HEK293T (cell line): ENCODE data around the gene SARNP.

Experiments used
- CTCF ChIA-PET: fragments of 350-600 bp; formaldehyde crosslinking; extraction: SDS; loops from one replicate; lab custom pipeline; 2021; ENCODE audit warnings: antibody characterized with exemption, inconsistent platforms; lab: Yijun Ruan, JAX
- POLR2A ChIA-PET: fragments of 350-600 bp; formaldehyde crosslinking; extraction: SDS; loops from one replicate; lab custom pipeline; 2020; ENCODE audit warnings: antibody characterized with exemption, inconsistent platforms; lab: Yijun Ruan, JAX
- DNase-seq: peaks from one replicate; pipeline ENCODE4 v3.0.0; 2012; ENCODE audit warnings: mixed read lengths; ENCODE audit errors: extremely low spot score
- ARNT ChIP-seq: fragments of 450-650 bp; IDR thresholded peaks from 2 replicates; pipeline ENCODE4 v1.6.1; 2017; ENCODE audit warnings: mild to moderate bottlenecking
- BHLHE40 ChIP-seq: fragments of 450-650 bp; IDR thresholded peaks from 2 replicates; pipeline ENCODE4 v1.6.1; 2016; ENCODE audit warnings: mild to moderate bottlenecking, moderate library complexity, borderline replicate concordance
- CTBP1 ChIP-seq: fragments of 450-650 bp; IDR thresholded peaks from 2 replicates; pipeline ENCODE4 v1.6.1; 2016; ENCODE audit warnings: borderline replicate concordance
- ELF4 ChIP-seq: fragments of 450-650 bp; IDR thresholded peaks from 2 replicates; pipeline ENCODE4 v1.6.1; 2017; ENCODE audit warnings: antibody characterized with exemption
- FOXK2 ChIP-seq: fragments of 450-650 bp; IDR thresholded peaks from 2 replicates; pipeline ENCODE4 v1.6.1; 2016; ENCODE audit warnings: mild to moderate bottlenecking
- FOXM1 ChIP-seq: fragments of 450-650 bp; IDR thresholded peaks from 2 replicates; pipeline ENCODE4 v1.6.1; 2017; ENCODE audit warnings: mild to moderate bottlenecking, borderline replicate concordance
- HDGF ChIP-seq: fragments of 450-650 bp; IDR thresholded peaks from 2 replicates; pipeline ENCODE4 v1.6.1; 2017; ENCODE audit warnings: antibody characterized with exemption, borderline replicate concordance
- L3MBTL2 ChIP-seq: fragments of 450-650 bp; conservative IDR thresholded peaks from 2 replicates; pipeline ENCODE4 v1.6.1; 2016; ENCODE audit warnings: mild to moderate bottlenecking
- SUZ12 ChIP-seq: fragments of 450-650 bp; IDR thresholded peaks from 2 replicates; pipeline ENCODE4 v1.6.1; 2016; ENCODE audit warnings: mild to moderate bottlenecking
- TARDBP ChIP-seq: fragments of 450-650 bp; IDR thresholded peaks from 2 replicates; pipeline ENCODE4 v1.6.1; 2016
- ZNF384 ChIP-seq: fragments of 450-650 bp; IDR thresholded peaks from 2 replicates; pipeline ENCODE4 v1.6.1; 2016
- TF ChIP-seq, protein P1 (sequence below): fragments of 450-650 bp; IDR thresholded peaks from 2 replicates; pipeline ENCODE4 v1.6.1; 2016

Gene SARNP

DNA sequence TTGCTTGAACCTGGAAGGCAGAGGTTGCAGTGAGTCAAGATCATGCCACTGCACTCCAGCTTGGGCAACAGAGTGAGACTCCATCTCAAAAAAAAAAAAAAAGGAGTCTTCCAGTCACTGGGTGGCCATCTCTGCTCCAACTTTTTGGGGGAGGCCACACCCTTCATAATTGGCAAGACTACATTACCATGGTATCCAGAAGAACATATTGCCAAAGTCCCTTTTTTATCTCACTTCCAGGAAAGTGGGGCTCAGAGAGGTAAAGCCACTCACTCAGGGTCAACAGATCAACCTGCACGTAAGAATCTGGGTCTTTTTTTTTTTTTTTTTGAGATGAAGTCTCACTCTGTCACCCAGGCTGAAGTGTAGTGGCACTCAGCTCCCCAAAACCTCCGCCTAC is 83.7 kb downstream of the SARNP start:
- POLR2A ChIA-PET: no interaction called here
- DNase-seq: no peak
- TF ChIP-seq BHLHE40 (no peak), SUZ12 (no peak), ELF4 (no peak), TARDBP (no peak), FOXK2 (no peak), FOXM1 (no peak), ARNT (no peak), L3MBTL2 (no peak)
- TF ChIP-seq, protein P1, sequence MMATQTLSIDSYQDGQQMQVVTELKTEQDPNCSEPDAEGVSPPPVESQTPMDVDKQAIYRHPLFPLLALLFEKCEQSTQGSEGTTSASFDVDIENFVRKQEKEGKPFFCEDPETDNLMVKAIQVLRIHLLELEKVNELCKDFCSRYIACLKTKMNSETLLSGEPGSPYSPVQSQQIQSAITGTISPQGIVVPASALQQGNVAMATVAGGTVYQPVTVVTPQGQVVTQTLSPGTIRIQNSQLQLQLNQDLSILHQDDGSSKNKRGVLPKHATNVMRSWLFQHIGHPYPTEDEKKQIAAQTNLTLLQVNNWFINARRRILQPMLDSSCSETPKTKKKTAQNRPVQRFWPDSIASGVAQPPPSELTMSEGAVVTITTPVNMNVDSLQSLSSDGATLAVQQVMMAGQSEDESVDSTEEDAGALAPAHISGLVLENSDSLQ: no peak
- CTCF ChIA-PET: interaction anchor here (0.6 to 2.1 kb wide), 4 partner anchors 9 to 799 kb away, joined by 3 to 7 read pairs (median 4); no protein-coding TSS in a partner anchor

DNA sequence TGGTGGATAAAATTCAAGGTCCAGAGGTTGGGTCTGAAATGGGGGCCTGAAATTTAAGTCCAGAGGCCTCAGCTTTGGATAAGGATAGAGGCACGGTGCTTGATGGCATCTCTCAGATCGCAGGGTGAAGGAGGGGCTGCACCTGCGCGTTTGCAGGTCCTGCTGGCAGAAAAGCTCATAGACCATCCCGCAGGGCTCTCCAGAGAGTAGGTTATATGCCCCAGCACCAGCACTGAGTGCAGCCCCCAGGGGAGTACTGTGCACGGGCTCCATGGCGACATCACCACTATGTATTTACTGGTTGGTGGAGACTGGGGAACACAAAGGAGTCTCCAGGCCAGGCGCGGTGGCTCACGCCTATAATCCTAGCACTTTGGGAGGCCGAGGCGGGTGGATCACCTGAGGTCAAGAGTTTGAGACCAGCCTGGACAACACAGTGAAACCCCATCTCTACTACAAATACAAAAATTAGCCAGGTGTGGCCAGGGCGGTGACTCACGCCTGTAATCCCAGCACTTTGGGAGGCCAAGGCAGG is 84.4 kb downstream of the SARNP start:
- ChIA-PET CTCF (interaction anchor here (2.1 kb wide), 1 partner anchor 10 kb away, joined by 4 read pairs; no protein-coding TSS in a partner anchor), POLR2A (interaction anchor here (1.3 kb wide), 1 partner anchor 17 kb away, joined by 3 read pairs; the partner anchor contains the start of gene BLOC1S1)
- no peak for TF ChIP-seq FOXM1
- TF ChIP-seq BHLHE40: no peak
- no peak for TF ChIP-seq ZNF384
- no peak for TF ChIP-seq L3MBTL2
- TF ChIP-seq, protein P1: no peak
- no peak for DNase-seq

DNA sequence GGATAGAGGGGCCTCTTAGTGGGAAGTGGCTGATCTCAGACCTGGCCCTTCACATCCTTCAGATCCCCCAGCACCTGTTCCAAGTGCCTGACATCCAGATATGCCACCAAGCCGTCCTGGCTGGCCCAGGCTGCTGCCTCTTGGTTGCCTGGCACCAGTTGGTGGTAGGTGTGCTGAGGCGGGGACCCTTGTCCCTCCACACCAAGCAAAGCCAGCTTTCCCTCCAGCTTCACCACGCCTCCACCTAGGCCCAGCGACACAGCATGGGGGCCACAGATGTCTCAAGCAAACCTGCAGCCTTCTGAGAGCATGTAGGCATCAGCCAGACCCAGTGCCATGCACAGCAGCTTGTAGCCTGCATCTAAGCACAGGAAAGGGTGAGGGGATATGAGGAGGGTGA is 85.2 kb downstream of the SARNP start:
- CTCF ChIA-PET: interaction anchor here (1.0 to 2.1 kb wide), 2 partner anchors 9 to 34 kb away, joined by 3 to 4 read pairs; no protein-coding TSS in a partner anchor
- no peak for DNase-seq
- POLR2A ChIA-PET: interaction anchor here (1.3 kb wide), 1 partner anchor 16 kb away, joined by 3 read pairs; the partner anchor contains the start of gene BLOC1S1
- no peak for TF ChIP-seq HDGF
- no peak for TF ChIP-seq ELF4
- no peak for TF ChIP-seq FOXM1
- TF ChIP-seq FOXK2: no peak

DNA sequence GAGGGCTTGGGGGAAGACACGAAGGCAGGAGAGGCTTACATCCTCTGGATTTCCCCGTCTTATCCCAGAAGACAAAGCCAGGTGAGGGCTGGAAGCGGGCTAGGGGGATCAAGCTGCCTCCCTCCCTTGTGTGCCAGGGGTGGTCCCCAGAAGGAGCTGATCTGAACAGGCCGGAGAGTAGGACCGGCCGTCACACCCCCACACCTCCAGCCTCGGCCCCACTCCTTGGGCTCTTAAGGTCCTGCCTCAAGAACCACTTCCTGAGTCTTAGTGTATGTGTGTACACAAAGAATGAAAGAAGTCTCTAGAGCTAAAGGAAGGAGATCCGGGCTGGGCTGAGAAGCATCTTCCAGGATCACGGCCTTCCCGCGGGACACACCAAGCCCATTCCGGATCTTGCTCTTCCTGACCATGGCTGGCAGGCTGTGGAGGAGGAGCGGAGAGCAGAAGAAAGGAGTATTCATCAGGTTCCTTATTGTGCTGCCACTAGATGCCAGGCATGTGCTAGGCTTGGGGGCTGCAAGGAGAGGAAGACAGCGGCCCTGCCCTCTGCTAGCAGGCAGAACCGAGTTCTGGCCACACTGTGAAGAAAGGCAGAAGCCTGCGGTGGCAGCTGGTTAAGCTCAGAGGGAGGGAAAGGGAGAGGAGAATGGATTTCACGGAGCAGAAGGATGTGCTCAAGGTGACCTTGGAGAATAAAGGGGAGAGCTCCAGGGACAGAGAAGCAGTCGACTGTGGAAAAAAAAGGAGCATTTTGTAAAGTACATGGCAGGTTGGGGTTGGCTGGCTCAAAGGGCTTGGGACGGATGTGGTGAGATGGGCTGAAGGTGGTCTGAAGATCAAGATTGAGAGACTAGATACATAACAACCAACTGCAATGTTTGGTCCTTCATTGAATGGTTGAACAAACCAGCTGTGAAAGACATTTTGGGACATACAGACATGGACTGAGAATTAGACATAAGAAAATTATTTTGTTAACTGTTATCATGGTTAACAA is 87.4 kb downstream of the SARNP start:
- ChIA-PET POLR2A (interaction anchor here (0.9 to 3.1 kb wide), 12 partner anchors 8 to 244 kb away, joined by 3 to 30 read pairs (median 6); partner anchors contain the start of genes BLOC1S1, DNAJC14, GDF11 and ITGA7), CTCF (interaction anchor here (0.6 to 2.1 kb wide), 5 partner anchors 9 to 754 kb away, joined by 3 to 10 read pairs (median 3); no protein-coding TSS in a partner anchor)
- TF ChIP-seq CTBP1: no peak
- TF ChIP-seq HDGF: 0 out of 2 replicates have a peak, but pooled peaks have one; percentile 65
- no peak for DNase-seq

DNA sequence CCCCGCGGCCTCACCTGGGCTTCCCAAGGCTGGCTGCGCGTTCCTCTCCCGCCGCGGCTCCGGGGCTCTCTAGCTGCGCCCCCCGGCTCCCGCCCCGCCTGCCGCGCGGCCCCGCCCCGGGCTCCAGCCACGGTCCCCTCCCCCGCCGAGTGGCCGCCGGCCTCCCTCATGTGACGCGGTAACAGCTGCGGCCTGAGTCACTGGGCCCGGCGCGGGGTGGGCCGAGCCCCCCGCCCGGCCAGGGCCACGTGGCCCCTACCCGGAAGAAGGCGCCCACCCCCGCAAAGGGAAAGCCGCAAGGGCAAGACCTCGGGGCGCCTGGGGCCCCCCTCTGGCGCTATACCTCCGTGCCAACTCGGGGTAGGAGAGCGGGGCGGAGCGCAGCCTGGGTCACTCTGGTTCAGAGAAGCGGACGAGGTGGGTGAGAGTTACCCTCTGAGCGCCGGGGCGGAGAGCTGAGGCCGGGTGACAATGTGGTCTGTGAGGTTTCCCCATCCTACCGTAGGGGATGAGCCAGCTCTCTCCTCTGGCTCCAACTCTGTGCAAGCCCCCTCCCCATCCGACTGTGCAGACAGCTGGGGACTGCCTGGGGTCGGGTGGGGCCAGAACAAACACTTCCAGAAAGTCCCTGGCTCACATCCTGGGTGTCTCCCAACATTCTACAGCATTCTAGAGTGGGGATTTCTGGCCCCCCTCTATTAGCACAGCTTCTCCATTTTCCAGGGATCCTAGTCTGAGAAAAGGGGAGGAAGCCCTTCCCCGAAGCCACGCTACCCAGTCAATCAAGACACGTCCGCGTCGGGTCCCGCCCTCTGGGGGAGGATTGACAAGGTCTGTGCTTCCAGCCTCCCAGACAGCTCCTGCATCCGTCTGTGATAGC is 88.3 kb downstream of the SARNP start, which contains the start of gene CD63:
CD63 (minus strand) TSS at position 71 of the 880 bp plus-strand sequence. CDS start 668 bp downstream, outside the sequence.
- ChIA-PET POLR2A (interaction anchor here (0.9 to 3.1 kb wide), 13 partner anchors 9 to 245 kb away, joined by 3 to 30 read pairs (median 6); partner anchors contain the start of genes BLOC1S1, DNAJC14, GDF11 and ITGA7), CTCF (interaction anchor here (0.6 to 2.1 kb wide), 6 partner anchors 8 to 753 kb away, joined by 3 to 10 read pairs (median 3); no protein-coding TSS in a partner anchor)
- TF ChIP-seq, protein P1: peak; percentile 97
- TF ChIP-seq ELF4: peak; percentile 52; the same call in 1 of the 2 replicates
- peak; percentile 65 for TF ChIP-seq L3MBTL2
- TF ChIP-seq FOXM1: peak; percentile 40; the same call in 1 of the 2 replicates
- no peak for TF ChIP-seq CTBP1
- DNase-seq: peak; percentile 73
